ENCODE results near the gene CSNK1G1.
"Not testable (repeated sequence)": the region's sequence is repeated elsewhere in the genome, so short reads cannot be mapped to it uniquely, and the experiment has no call there.

The CSNK1G1 gene

DNA sequence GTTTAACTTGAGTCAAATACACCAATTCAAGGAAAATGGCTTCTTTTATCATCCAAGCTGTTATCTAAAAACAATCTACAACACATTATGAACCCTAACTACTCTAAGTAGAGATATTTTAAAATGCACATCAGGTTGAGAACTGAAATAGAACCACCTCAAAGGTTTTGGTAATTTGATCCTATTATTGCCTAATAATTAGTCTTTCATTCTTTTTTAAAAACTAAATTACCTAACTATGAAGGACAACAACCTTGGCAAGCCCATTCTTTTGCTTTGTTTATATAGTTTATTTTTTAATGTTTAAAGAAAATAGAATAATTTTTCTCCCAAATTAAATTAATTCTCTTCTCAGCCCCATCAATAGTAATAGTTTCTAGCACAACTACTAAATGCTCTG is 132.1 kb downstream of the CSNK1G1 start:
- no peak for TF ChIP-seq ZNF274 (IDR thresholded peaks at IDR 0.05; ENCODE audit: low read depth, low read length)
- H3K4me3 ChIP-seq (ENCODE audit: low read length) = no peak overlapping the region

GRCh38 chr15:64222573-64223366 is 133.2 kb downstream of the CSNK1G1 start:
- no peak for TF ChIP-seq ZNF274 (IDR thresholded peaks at IDR 0.05; ENCODE audit: low read depth, low read length)
- no peak overlapping the region for H3K4me3 ChIP-seq (ENCODE audit: low read length)

- H3K4me3 ChIP-seq (ENCODE audit: low read length) = not testable (repeated sequence)
These were observed 134.1 kb downstream of the CSNK1G1 start for GRCh38 chr15:64221911-64222310.

DNA sequence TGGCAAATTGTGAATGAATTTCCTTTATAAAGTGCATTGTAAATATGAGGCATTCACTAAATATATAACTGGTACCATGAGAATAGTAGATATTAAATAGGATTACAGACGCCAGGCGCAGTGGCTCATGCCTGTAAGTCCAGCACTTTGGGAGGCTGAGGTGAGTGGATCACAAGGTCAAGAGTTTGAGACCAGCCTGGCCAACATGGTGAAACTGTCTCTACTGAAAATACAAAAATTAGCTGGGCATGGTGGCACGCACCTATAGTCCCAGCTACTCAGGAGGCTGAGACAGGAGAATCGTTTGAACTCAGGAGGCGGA is 138.6 kb downstream of the CSNK1G1 start:
- not testable (repeated sequence) for H3K4me3 ChIP-seq (ENCODE audit: low read length)

DNA sequence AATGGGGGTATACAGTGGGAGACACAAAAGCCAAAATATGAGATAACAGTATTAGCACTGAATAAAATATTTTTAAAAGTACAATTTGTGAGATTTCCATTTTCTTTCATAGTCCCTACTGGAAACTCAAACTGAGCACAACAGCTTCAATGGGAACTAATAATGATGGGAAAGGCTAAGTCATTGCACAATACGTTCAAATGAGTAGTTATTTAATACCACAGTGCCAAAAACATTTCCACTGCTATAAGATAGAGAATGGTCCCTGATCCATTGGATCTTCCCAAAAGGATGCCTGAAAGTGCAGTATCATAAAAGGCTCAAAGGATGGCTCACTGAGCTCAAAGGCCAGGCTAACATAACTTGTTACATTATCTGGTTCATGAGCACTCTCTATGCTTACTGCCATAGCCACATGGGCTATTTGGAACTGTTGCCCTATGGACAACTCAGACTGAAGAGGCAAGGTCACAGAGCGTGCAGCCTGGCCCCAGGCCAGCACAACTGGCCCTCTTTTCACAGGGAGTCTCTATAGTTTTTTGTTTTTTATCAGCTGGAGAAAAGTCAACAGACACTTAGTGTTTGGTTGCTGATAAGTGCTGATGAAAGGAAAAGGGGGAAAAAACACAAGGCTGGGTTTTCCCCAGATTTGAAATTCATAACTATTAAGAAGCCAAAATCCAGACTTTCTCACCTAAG is 139.1 kb downstream of the CSNK1G1 start:
- no peak for TF ChIP-seq ZNF274 (IDR thresholded peaks at IDR 0.05; ENCODE audit: low read depth, low read length)
- no peak overlapping the region for H3K4me3 ChIP-seq (ENCODE audit: low read length)

DNA sequence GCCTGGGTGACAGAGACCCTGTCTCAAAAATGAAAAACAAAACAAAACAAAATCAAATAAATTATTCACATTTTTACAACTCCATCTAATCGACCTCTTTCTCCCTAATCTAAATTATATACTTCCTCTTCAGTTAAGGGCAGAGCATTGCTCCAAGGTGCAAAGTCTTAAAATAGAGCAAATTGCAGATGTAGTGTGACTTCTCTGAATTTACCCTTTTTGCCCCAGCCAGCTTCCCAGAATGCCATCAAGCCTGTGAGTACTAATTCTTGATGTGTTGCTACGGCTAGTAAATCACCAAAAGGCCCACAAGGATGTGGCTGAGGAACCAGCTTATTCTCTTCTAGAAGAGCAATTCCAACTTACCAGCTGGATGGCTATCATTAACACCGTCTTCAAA is 139.8 kb downstream of the CSNK1G1 start:
- H3K4me3 ChIP-seq (ENCODE audit: low read length) = no peak overlapping the region
- TF ChIP-seq ZNF274 (IDR thresholded peaks at IDR 0.05; ENCODE audit: low read depth, low read length) = no peak

GRCh38 chr15:64213646-64214045 is 142.3 kb downstream of the CSNK1G1 start:
- no peak for TF ChIP-seq ZNF274 (IDR thresholded peaks at IDR 0.05; ENCODE audit: low read depth, low read length)
- no peak overlapping the region for H3K4me3 ChIP-seq (ENCODE audit: low read length)

- TF ChIP-seq ZNF274 (IDR thresholded peaks at IDR 0.05; ENCODE audit: low read depth, low read length) = no peak
- no peak overlapping the region for H3K4me3 ChIP-seq (ENCODE audit: low read length)
These were observed 144.3 kb downstream of the CSNK1G1 start for GRCh38 chr15:64211696-64212095.

DNA sequence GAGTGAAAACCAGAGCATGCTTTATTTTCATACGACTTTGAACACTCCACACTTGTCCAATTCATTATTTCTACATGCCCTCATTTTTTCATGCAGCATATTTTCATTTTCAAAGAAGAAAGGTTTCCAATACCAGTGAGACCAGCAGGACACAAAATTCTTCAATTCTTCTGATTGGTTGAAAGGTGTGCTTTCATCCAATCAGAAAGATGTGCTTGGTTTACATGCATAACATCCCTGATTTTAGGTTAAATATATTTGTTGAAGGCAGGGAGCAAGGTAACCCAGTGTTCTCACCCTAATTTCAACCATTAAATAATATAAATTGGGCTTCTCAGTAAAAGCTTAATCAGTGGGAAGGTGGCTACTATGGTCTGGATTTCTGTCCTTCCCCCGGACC is 145.6 kb downstream of the CSNK1G1 start:
- no peak overlapping the region for H3K4me3 ChIP-seq (ENCODE audit: low read length)
- TF ChIP-seq ZNF274 (IDR thresholded peaks at IDR 0.05; ENCODE audit: low read depth, low read length) = no peak

DNA sequence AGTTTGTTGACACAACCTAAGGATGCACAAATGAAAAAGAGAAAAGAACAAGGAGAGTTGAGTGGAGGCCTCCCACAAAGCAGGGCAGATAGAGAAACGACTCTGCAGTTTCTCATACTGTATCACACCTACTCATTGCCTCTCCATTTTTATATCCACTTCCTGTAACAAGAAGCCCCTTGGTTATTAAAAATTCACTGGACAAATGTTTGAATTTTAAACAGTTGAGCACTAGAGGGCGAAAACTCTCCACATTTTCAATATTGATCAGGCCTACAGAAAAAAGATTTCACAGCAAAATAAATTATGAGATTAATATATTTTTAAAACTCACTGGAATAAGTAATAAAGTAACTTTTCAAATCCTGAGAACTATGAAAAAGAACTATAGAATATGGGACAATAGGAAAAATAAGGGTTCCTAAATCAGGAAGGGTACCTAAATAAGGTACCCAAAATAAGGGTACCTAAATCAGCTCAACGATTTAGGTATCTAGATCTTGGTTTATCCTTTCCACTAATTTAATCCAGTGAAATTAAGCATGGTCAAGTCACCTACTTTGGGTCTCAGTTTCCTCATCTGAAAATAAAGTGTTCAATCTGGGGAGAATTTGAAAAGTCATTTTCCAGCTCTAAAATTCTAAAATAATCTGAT is 146.2 kb downstream of the CSNK1G1 start:
- no peak for TF ChIP-seq ZNF274 (IDR thresholded peaks at IDR 0.05; ENCODE audit: low read depth, low read length)
- H3K4me3 ChIP-seq (ENCODE audit: low read length) = no peak overlapping the region

DNA sequence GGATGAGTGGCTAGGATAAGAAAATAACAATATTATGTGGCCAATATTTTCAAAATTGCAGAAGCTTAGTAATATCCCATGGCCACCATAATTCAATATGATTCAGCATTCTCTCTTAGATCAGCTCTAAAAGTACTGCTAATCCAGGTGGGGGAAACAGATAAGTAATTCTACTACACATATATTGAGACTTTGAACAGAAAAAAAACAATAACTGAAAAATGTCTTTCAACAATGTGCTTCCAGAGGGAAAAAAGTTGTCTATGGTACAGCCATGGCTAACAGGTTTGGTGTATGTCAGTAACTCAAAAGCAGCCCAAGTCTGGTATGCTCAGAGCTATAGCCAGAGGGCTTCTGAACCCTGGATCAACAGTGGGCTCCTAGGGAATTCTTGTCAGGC is 150.8 kb downstream of the CSNK1G1 start:
- H3K4me3 ChIP-seq (ENCODE audit: low read length) = no peak overlapping the region
- no peak for TF ChIP-seq ZNF274 (IDR thresholded peaks at IDR 0.05; ENCODE audit: low read depth, low read length)

DNA sequence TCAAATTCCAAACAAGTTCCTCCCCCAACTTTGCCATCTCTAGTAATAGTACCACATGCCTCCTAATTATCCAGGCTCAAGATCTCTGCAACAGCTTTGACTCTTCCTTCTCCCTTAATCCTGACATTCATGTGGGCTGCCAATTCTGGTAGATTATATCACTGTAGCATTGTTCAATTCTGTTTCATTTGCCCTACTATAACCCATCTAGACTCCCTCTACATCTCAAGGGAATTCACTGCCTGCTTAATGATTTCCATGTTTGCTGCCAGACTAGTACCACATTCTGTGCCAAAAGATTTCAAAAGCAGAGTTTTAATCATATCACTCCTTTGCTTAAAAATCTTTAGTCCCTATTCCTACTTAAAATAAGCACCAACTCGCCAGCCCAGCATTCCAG is 158.5 kb downstream of the CSNK1G1 start:
- H3K4me3 ChIP-seq (ENCODE audit: low read length) = no peak overlapping the region
- TF ChIP-seq ZNF274 (IDR thresholded peaks at IDR 0.05; ENCODE audit: low read depth, low read length) = no peak

DNA sequence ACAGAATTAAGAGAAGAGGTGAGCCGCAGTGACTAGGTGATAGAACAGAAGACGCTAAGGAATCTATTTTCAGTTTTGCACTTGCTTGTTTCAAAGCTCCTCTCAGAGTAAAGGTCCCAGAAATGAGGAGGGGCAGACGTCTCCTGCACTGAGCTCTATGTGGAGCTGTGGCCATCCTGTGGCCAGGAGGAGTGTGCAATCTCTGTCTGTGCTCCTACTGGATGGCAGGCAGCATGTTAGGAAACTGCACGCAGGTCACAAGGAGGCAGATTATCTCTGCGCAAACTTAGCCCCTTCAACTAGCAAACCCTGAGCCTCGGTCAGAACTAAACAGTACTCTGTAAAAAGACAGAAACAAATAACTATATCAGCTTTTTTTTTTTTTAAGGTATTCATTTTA is 162.0 kb downstream of the CSNK1G1 start:
- TF ChIP-seq ZNF274 (IDR thresholded peaks at IDR 0.05; ENCODE audit: low read depth, low read length) = no peak
- no peak overlapping the region for H3K4me3 ChIP-seq (ENCODE audit: low read length)

GRCh38 chr15:64191971-64192830 is 163.8 kb downstream of the CSNK1G1 start:
- H3K4me3 ChIP-seq (ENCODE audit: low read length) = no peak overlapping the region
- no peak for TF ChIP-seq ZNF274 (IDR thresholded peaks at IDR 0.05; ENCODE audit: low read depth, low read length)
